Fibroblast of villous mesenchyme (primary cell): ENCODE data around the gene UCKL1. TPM values are rescaled to one million over a fixed set of nuclear protein-coding genes. Genes with fewer than 3 reads are reported as not detected.
"Not testable (repeated sequence)": the region's sequence is repeated elsewhere in the genome, so short reads cannot be mapped to it uniquely, and the experiment has no call there.

Source experiments
- DNase-seq: peaks from one replicate; pipeline ENCODE4 v3.0.0-alpha.2; 2010; ENCODE audit warnings: low read depth
- H3K4me3 ChIP-seq: 2 replicates; pipeline ENCODE4 v1.5.1; 2011; ENCODE audit warnings: low read depth, mild to moderate bottlenecking, low read length
- CTCF ChIP-seq: IDR thresholded peaks from 2 replicates; pipeline ENCODE4 v1.5.1; 2012; ENCODE audit warnings: low read depth, mild to moderate bottlenecking, low read length; ENCODE audit not compliant: insufficient read depth
- total RNA-seq: library from RNA; depleted of rRNA; stranded (reverse); fragments of >200 nt; gene quantifications from 2 replicates; pipeline ENCODE4 v1.2.3, GENCODE V29; 2012

The UCKL1 gene
- total RNA-seq, 1 donor = 25.0 TPM

DNA sequence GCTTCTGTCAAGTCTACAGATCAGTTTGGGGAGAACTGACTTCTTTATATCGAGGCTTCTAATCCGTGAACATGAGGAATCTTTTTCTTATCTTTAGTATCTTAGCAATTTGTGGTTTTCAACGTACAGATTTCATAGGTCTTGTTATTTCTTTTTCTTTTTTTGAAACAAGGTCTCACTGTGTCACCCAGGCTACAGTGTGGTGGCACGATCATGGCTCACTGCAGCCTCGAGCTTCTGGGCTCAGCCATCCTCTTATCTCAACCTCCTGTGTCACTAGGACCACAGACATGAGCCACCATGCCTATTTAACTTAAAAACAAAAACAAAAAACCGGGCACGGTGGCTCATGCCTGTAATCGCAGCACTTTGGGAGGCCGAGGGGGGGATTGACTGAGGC is 32.0 kb downstream of the UCKL1 start:
- DNase-seq = no peak
- no peak for TF ChIP-seq CTCF
- H3K4me3 ChIP-seq = no peak overlapping the region

DNA sequence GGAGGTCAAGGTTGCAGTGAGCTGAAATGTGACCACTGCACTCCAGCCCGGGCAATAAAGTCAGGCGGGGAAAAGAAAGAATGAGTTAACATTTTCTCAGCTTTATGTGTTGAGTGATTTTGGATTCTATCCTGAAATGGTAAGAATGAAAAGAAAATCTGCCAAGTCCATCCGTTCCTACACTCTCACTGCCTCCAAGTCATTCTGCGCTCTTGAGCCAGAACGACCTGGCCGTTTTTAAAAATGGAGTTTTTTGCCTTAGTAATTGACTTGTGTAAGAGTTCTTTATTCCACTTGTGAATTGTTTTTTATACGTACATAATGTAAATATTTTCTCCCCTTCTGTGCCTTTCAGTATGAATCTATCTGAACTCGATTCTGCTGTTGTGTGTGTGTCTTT is 32.6 kb downstream of the UCKL1 start:
- no peak for DNase-seq
- no peak for TF ChIP-seq CTCF
- H3K4me3 ChIP-seq = no peak overlapping the region

DNA sequence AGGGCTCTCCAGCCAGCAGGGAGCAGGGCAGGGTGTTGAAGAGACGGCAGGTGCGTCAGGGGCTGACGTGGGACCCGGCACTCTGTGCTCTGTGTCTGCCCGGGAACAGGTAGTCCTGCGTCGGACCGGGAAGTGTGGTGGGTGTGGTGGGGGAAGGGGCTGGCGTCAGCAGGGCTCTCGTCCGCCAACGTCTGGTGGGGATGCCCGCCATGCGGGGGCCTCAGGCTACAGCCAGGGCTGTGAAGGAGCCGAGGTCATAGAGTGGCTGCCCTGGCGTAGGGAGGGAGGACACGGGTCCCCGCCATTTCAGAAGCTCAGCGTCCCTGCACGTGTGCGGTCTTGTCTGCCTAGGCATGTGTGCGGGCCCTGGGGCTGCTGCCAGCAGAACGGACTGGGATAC is 36.0 kb downstream of the UCKL1 start:
- no peak for DNase-seq
- no peak overlapping the region for H3K4me3 ChIP-seq
- TF ChIP-seq CTCF = no peak

- no peak for DNase-seq
- no peak overlapping the region for H3K4me3 ChIP-seq
- no peak for TF ChIP-seq CTCF
Measured at GRCh38 chr20:63919130-63919529, 37.1 kb downstream of the UCKL1 start.

DNA sequence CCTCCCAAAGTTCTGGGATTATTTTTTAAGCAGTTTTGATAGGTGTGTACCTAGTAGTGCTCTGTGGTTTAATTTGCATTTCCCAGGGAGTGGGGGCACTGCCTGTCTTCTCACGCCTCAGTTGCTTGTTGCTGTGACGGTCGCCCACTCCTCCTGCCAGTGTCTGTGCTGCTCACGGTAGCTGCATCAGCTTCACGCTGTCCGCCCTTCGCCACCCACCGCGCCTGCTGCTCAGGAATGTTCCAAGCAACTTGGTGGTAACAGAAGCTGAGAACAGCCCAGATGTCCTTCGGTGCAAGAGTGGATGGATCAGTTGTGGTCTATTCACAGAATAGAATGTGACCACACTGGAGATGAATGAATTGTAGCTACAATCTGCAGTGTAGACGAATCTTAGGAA is 38.4 kb downstream of the UCKL1 start:
- no peak for DNase-seq
- TF ChIP-seq CTCF = no peak
- no peak overlapping the region for H3K4me3 ChIP-seq

- DNase-seq = peak; percentile 48
- H3K4me3 ChIP-seq = not testable (repeated sequence)
Measured at GRCh38 chr20:63916371-63916939, 39.8 kb downstream of the UCKL1 start.

- H3K4me3 ChIP-seq = no peak overlapping the region
- no peak for TF ChIP-seq CTCF
- DNase-seq = no peak
Measured at GRCh38 chr20:63915471-63915870, 40.7 kb downstream of the UCKL1 start.

DNA sequence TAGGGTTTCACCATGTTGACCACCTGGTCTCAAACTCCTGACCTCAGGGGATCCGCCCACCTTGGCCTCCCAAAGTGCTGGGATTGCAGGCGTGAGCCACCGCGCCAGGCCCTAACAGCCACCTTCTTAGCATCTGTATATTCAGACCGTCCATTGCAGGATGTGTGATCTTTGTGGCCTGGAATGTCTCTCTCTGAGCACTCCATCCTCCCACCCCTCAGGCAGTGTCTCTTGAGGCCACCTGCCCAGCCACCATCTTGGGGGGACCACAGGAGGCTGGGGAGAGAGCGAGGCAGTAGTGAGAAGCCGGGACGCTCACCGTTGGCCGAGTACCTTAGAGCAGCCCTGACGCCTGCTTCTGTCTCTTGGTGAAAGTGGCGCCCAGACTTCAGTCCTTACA is 42.4 kb downstream of the UCKL1 start:
- no peak for DNase-seq
- TF ChIP-seq CTCF = no peak
- no peak overlapping the region for H3K4me3 ChIP-seq
